NCI-H1105 (cell line): ENCODE measurements around the gene GNG2.

Experiments
- DNase-seq: peaks from one replicate; lab custom pipeline; 2025; lab: John Stamatoyannopoulos, UW

Gene GNG2

DNA sequence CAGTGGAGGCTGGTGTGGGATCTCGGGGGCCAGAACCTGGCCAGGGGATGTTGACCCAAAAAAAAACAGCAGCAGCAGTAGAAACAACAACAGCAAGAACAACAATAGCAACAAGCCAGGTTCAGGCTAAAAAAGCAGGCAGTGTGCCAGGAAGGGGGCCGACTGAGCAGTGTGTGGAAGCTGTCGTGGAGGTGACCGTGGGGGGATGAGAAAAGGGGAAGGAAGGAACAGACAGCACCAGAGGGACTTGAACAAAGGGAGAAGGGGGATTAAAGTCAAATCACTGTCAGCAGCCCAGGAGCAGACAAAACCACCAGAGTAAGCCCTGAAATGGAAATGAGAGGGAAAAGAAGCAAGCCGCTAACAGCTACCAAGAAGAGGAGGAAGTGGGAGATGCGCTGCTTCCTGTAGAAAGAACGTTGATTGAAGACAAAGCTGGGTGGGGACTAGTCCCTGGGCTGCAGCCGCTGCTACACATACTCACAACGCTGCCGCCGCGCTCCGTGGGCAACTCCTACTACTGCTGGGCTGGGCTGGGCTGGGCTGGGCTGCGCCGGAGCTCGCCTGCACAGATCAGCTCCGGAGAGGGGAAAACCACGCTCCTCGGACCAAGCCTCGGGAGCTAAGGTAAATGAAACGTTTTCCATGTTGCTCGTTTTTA lies at the start of gene GNG2:
Gene GNG2, plus strand, starts transcription at position 449 of the 661 bp plus-strand sequence. CDS start 90,067 bp downstream, outside the sequence.
- peak; percentile 82 for DNase-seq

GRCh38 chr14:51811706-51812105 lies 48.7 kb upstream of the GNG2 start:
- no peak for DNase-seq

DNA sequence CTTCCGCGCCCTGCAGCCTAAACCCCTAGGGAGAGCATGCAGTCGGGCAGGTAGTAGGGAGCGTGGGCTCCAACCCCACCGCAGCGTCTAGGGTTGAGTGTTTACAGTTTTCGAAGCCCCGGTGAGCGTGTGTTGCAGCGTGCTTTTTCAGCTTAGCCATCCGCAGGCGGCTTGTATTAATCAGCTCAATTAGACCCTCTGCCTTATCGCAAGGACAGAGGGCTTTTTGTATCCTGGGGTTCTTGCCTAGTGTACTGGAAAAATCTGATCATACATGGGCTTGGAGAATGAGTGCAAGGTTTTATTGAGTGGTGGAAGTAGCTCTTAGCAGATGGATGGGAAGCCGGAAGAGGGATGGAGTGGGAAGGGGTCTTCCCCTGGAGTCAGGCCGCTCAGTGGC lies 44.4 kb upstream of the GNG2 start:
- DNase-seq, result no peak

DNA sequence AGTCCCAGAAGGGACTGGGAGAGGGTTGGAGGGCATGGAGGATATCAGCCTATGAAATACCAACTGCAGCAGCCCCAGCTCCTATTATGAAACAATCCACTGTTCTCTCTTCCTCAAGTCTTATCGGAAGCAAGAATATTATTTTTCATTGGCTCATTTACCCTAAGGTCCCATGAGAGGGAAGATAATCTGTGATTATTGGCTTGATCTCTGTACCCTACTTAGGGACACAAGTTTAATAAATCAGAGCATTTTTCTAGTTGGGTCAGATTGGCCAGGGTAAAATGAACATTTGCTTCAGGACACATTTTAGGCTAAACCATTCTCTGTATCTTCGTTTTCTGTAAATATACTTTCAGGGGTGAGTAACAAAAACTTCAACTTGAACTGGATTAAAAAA lies 43.1 kb upstream of the GNG2 start:
- DNase-seq, result no peak

GRCh38 chr14:51818748-51819380 lies 41.5 kb upstream of the GNG2 start:
- peak; percentile 90 for DNase-seq

GRCh38 chr14:51821822-51822221 lies 38.6 kb upstream of the GNG2 start:
- no peak for DNase-seq

DNA sequence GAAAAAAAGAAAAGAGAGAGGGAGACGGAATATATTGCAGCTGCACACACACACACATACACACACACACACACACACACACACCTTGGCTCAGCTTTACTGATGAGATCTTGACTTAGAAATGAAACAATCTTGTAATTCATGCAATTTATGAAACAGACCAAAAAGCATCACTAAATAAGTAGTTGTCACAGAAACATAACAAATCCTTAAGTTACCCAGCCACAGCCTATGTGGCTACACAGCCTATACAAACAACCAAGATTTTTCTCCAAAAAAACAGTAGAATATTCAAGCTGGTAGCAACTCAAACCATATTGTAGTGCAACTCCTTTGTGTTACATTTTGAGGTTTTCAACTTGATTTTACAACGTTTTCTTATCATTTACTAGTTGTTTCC lies 37.9 kb upstream of the GNG2 start:
- DNase-seq, result no peak

DNA sequence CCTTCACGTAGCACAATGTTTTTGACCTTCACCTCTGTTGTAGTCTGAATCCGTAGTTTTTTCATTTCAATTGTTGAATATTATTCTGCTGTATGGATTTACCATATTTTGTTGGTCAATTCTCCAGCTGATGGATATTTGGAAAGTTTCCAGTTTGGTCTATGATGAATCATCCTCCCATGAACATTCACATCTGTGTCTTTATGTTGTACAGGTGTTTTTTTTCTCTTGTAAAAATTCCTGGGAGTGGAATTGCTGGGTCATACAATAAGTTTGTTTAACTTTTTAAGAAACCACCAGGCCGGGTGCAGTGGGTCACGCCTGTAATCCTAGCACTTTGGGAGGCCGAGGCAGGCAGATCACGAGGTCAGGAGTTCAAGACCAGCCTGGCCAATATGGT lies 36.7 kb upstream of the GNG2 start:
- no peak for DNase-seq

DNA sequence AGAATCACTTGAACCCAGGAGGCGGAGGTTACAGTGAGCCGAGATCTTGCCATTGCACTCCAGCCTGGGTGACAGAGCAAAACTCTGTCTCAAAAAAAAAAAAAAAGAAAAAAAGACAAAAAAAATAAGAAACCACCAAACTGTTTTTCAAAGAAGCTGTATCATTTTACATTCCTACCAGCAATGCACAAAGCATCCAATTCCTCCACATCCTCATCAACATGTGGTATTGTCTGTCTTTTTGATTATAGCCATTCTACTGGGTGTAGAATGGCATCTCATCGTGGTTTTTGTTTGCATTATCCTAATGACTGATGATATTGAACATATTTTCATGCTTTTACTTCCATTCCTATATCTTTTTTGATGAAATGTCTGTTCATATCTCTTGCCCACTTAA lies 36.2 kb upstream of the GNG2 start:
- no peak for DNase-seq

DNA sequence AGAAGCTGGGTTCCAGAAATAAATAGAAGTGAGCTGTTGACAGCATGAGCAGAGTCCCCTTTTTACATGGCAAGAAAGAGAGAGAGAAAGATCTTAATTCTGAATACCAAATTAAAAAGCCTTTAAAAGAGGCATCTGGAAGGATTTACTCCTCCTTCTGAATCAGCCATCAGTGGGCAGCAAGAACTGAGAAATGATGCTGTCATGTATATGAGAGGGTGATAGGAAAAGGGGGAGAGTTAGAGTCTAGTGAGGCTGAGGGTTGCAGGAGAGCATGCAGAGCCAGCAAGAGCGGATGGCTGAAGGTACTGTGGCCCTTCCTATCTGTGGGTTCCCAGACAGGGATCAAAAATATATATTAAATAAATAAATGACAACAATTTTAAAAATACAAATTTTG lies 34.5 kb upstream of the GNG2 start:
- DNase-seq, result no peak

DNA sequence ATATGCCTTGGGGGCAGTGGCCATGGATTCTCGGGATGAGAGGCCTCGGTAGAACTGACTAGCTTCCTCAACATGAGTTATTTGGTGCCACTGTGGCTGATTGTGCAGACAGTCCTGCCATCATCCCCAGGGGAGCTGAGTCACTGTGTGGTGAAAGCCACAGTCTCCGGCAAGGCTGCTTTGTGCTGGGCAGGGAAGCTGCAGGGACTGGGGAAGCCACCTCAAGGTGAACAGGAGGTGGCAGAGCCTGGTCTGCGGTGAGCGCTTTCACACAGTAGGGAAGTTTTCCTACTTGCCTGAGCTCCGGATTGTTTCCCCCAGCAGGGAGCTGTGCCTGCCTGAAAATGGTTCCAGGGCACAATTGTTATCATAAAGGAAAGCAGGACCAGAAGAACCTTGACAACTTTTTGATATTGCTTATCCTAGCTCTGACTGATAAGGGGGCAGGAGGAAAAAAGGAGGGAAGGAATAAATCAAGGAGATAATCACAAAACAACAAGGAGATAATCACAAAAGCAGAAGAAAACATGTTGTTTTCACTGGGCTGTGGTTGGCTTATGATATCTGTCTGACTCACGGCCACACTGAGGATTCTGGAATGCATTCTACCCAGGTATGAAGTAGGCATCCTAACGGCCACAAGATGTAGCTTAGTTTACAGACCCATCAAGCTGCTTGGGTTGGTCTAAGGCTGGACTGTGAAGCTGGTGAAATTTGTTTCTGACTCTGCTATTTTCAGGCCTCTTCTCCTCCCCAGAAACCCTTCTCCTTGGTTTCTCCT lies 32.2 kb upstream of the GNG2 start:
- no peak for DNase-seq

DNA sequence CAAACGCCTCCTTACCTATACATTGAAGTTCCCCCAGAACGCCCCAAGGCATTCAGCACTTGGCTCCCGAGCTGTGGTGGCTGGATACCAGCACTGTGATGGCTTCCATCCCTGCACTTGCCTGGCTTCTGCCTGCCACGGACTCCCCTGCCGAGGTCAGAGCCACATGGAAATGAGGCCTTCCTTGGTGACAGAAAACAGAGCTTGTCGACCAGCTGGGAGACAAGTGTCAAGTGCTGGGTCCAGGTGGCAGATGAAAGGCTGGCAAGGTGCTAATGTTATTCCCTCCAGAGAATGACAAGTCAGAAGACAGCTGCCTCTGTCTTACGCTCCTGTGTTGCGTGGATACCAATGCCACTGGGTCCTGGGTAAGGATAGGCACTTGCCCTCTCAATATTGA lies 26.2 kb upstream of the GNG2 start:
- DNase-seq, result no peak

DNA sequence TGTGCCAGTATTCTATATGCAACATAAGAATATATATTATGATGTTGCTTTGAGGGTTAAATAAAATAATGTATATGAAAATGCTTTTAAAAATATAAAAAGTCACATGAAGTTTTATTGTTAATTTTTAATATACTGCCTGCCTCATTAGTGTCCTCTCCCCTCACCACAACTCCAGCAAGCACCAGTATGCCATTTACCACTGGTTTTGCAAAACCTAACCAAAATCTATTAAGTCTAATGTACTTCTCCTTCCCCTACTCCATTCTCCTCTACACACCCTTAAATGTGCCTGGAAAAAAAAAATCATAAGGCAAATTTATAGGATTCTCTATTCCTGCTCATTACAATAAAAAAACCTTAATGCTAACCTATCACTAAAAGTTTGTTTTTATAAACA lies 24.0 kb upstream of the GNG2 start:
- no peak for DNase-seq

DNA sequence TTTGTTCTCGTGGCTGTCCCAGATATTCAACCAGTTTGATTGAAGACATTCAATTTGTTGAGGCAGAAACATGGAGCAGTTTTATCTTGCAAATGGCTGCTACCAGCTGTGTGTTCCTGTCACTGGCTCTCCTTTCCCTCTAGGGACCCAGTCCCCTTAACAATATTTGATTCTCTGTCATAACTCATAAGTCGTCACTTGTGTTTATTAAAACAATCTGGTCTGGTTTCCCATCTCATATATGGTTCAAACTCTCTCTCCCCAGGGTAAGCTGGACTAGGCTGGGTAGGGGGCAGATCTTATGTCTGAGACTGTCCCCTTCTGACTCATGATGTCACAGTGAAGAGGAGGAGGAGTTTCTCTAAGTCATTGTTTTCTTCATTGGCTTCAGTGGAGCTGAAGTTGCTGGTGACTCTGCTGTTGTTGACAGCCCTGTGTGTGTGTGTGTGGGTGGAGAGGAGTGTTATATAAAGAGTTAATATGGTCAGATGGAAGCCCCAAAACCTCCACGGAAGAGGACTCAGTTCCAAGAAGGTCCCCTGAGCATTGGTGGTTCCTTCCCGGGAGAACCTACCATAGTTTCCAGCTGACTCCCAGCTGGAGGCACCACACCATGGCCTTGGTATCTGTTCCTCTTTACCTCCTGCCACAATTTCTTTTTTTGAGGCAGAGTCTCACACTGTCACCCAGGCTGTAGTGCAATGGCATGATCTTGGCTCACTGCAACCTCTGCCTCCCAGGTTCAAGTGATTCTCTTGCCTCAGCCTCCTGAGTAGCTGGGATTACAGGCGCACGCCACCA lies 16.1 kb upstream of the GNG2 start:
- no peak for DNase-seq

- no peak for DNase-seq
These were observed 14.6 kb upstream of the GNG2 start for GRCh38 chr14:51845811-51846210.

- peak; percentile 85 for DNase-seq
These were observed 13.6 kb upstream of the GNG2 start for GRCh38 chr14:51846631-51847488.

GRCh38 chr14:51847489-51847796 lies 13.0 kb upstream of the GNG2 start:
- no peak for DNase-seq

DNA sequence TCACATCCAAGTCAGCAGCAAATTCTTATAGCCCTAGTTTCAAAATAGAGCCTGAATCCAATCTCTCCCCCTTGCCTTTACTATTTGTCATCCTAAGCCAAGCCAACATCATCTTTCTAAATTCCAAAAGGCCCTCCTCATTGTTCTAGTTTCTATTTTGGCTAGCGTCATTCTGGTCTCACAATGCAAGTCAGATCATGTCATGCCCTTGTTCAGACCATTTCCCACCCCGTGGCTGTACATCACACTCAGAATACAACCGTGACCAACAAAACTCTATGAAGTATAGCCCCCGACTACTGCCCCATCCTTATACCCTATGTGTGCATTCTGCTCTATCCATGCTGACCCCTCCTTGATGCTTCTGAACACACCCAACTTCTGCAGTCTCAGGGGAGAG lies 12.3 kb upstream of the GNG2 start:
- DNase-seq, result no peak

DNA sequence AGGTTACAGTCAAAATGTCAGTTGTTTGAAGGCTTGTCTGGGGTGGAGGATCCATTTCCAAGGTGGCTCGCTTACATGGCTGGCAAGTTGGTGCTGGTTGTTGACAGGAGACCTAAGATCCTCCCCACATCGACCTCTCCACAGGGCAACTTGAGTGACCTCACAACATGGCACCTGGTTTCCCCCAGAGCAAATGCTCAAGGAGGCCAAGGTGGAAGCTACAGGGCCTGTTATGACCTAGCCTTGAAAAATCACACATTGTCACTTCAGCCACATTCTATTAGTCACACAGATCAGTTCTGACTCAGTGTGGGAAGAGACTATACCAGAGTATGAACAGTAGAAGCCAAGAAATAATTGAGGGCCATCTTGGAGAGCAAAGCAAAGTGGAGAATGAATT lies 11.3 kb upstream of the GNG2 start:
- no peak for DNase-seq

DNA sequence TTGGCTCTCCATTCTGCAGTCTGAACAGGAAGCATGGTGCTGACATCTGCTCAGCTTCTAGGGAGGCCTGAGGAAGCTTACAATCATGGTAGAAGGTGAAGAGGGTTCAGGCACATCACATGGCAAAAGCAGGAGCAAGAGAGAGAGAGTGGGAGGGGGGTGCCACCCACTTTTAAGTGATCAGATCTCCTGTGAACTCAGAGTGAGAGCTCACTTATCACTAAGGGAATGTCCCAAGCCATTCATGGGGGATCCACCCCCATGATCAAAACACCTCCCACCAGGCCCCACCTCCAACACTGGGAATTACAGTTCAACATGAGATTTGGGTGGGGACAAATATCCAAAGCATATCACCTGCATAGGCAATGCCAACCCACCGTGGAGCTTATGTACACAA lies 9.8 kb upstream of the GNG2 start:
- DNase-seq, result no peak

DNA sequence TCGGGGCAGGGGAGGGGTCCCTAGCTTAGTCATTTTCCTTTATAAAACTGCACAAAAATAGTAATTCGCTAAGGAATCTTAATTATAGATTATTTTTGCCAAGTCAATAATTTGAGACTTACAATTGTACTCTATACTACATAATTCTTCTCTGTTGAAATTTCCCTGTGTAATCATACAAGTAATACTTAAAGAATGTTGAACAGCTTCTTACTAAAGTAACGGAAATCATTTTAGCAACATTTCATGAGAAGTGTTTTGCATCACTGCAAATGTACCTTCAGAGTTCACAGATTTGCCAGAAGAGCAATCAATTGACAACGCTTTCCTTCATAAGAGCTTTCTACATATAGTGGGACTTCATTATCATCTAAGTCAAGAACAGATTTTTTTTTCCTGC lies 7.9 kb upstream of the GNG2 start:
- no peak for DNase-seq

GRCh38 chr14:51855234-51855633 lies 5.2 kb upstream of the GNG2 start:
- DNase-seq, result no peak
